ENCODE measurements around the gene GANAB. TPM values are rescaled to one million over a fixed set of nuclear protein-coding genes. Genes with fewer than 3 reads are reported as not detected.

Gene GANAB
- total RNA-seq, 4 donors from 2014 or later = 79.4 to 118 (median 104) TPM

DNA sequence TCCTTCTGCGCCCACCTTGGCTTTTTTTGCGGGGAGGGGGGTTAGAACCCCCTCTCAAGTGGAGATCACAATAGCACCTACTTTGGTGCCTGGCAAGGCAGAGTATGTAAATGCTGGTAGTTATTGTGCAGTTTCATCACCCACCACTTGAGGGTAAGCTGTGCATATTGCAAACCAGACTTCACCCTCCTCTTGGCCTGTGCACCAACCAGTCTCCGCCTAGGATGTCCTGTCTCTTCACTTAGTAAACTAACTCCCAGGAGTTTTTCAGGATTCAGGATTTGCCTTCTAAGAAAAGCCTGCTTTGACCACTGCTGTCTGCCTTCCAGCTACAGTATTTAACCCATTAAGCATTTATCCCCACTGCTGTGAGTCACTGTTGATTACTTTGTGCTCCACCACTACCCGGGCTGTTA is 34.4 kb upstream of the GANAB start:
- TF ChIP-seq, protein P1, sequence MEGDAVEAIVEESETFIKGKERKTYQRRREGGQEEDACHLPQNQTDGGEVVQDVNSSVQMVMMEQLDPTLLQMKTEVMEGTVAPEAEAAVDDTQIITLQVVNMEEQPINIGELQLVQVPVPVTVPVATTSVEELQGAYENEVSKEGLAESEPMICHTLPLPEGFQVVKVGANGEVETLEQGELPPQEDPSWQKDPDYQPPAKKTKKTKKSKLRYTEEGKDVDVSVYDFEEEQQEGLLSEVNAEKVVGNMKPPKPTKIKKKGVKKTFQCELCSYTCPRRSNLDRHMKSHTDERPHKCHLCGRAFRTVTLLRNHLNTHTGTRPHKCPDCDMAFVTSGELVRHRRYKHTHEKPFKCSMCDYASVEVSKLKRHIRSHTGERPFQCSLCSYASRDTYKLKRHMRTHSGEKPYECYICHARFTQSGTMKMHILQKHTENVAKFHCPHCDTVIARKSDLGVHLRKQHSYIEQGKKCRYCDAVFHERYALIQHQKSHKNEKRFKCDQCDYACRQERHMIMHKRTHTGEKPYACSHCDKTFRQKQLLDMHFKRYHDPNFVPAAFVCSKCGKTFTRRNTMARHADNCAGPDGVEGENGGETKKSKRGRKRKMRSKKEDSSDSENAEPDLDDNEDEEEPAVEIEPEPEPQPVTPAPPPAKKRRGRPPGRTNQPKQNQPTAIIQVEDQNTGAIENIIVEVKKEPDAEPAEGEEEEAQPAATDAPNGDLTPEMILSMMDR (IDR thresholded peaks at IDR 0.05; ENCODE audit: low read depth) = no peak

DNA sequence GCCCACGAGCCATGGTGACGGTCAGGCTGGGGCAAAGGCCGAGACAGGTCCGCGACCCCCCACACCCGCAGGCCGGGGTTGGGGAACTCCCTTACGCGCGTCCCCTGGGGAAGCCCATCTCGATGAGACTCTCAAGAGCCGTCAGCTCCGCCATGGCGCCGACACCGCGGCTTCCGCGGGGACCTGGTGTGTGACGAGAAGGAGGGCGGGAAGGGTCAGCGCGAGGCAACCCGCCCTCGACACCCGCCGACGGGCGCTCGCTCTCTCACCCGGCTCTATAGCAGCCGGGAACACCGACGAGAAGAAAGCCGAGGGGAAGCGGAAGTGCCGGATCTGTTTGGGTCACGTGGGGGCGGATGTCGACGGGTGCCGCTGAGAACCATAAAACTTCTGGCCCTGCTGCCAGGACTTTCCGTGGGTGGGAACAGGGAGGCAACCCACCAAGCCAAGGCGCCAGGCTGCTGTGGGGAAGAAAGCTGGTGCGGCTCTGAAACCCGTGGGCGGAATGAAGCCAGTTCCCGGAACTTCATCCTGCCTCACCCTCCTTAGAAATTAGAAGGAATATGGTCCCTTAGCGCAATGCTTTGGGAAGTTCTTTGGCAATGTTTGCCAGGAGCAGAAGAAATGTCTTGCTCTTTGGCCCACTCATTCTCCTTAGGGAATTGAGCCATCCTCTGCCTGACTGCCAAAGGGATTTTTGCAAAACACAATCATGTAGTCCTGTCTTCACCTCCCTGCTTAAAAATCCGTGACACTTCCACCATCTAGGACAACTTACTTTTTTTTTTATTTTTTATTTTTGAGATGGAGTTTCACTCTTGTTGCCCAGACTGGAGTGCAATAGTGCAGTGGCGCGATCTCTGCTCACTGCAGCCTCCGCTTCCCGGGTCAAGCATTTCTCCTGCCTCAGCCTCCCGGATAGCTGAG is 32.6 kb upstream of the GANAB start, which contains the start of gene UBXN1:
TSS of gene UBXN1 (minus strand) at position 304 of the 927 bp plus-strand sequence. CDS start at position 154, 150 bp downstream.
- TF ChIP-seq, protein P1 (IDR thresholded peaks at IDR 0.05; ENCODE audit: low read depth) = no peak

DNA sequence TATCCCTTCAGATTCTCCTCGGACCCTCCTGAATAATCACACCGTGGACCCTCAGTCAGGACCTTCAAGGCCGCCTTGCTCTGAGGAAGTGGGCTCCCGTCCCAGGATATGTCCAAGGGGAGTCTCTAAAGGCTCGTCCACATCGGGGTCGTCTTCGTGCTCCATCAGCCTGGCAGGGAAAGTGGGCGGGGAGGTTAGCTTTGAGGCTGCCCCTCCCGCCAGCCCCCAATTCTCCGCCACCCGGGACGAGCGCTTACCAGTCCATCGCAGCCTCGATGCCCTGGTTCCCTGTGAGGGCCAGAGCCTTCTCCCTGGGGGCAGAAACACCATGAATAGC is 32.0 kb upstream of the GANAB start:
- TF ChIP-seq, protein P1 (IDR thresholded peaks at IDR 0.05; ENCODE audit: low read depth) = no peak

DNA sequence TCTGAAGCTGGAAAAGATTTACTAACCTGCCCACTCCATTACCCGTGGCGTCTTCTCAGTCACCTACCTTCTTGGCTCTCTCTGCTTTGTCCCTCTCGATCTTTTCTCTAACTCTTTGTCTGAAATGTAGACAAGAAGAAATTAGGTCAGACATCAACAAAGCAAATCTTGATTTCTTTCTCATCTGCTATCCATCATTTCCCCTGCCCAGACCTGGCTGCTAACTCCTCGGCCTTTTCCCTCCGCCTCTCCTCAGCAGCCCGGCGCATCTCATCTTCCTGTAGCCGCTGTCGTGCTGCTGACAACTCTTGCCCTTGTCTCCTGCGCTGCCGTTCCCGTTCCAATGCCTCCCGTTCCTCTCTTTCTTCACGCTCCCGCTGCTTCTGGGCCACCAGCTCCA is 31.3 kb upstream of the GANAB start:
- TF ChIP-seq, protein P1 (IDR thresholded peaks at IDR 0.05; ENCODE audit: low read depth) = no peak

DNA sequence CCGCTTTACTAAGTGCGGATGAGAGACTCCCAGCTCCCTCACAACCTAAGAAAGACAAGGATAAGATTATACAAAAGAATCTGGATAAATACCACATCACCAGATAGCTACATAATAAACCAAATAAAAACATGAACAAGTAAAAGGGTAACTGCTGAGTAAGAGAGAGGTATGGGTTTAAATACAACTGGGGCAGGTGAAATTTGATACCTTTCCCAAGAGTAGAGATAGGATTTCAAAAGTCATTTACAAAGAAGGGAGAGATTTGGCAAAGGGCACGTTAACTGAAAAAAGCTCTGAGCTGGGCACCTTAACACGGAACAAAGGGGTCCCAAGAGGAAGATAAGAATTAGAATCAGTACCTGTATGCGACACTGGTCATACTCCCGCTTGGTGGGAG is 30.7 kb upstream of the GANAB start:
- TF ChIP-seq, protein P1 (IDR thresholded peaks at IDR 0.05; ENCODE audit: low read depth) = no peak

DNA sequence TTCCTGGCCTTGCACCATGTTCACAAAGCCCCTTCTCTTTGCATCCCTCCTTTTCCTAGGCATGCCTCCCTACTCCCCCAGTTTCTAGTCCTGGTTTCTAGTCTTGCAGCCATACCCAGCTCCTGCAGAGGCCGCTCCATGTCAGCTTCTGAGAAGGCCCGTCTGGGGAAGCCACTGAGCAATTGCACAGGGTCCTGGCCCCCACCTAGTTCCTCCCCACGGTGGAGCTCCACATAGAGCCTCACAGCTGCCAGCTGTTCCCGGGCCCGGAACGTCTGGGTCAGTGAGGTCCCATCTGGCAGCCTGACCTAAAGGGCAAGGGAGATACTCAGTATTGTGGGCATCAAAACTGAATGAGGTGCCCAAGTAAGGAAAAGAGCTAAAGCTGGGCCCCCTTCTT is 30.3 kb upstream of the GANAB start:
- TF ChIP-seq, protein P1 (IDR thresholded peaks at IDR 0.05; ENCODE audit: low read depth) = no peak

DNA sequence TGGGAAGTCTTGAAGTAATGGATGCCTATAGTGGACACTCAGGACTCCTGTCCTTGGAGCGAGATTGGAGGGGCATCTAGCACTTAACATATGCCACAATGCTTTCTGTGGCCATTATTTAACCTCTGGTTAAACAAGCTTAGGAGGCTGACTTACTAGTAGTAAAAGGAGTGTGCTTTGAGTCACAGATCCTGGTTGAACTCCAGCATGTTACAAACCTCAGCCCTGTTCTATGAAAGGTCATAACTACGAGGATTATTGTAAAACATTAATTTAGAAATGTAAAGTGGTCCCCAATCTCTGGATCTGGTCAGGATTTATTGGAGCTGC is 26.7 kb upstream of the GANAB start:
- TF ChIP-seq, protein P1 (IDR thresholded peaks at IDR 0.05; ENCODE audit: low read depth) = no peak

Measured in subcutaneous adipose tissue (tissue), 4 donors.